Stimulated activated CD8-positive, alpha-beta memory T cell treated with anti-CD3 and anti-CD28 coated beads, Interleukin-7, amount 100 ng/mL, for 48 hours (primary cell): ENCODE results near the gene MICAL3.

Experiments used
- DNase-seq, 2 donors: peaks; one replicate each; pipeline ENCODE4 v3.0.0-alpha.2; 2020; ENCODE audit warnings: low read depth in 1 of 2; ENCODE audit errors: extremely low read depth in 1 of 2

The MICAL3 gene

DNA sequence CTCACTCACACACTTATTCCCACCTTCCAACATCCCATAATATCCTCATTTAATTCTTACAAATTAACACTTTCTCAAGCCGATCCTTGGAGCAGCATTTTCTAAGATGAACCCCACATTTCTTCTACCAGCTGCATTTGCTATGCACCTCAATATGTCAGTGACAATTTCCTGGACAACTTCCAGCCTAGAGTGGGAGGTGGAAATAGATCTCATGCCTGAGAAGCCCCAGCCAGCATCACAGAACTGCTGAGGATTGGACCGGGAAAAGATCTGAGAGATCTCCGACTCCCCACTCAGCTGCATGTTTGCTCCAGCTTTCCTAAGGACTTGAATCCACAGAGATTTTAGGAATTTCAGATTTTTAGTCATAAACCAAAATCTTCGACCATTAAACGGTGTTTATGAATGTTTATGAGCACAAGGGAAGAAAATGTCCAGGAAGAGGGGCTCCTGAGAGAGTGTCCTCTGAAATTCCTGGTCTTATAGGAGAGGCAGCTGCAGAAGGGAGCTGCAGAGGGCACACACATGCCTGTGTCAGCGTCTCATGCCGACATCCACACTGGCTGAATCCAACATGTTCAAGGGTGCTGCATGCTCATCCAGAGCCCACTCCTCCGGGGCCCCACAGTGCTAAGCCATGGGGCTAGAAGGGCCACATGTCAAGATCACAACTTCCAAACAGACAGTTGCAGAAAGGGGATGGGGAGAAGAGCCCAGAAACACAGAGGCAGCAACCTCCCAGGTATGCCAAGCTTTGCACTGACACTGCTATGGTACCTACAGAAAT is 68.6 kb downstream of the MICAL3 start:
- DNase-seq = no peak

DNA sequence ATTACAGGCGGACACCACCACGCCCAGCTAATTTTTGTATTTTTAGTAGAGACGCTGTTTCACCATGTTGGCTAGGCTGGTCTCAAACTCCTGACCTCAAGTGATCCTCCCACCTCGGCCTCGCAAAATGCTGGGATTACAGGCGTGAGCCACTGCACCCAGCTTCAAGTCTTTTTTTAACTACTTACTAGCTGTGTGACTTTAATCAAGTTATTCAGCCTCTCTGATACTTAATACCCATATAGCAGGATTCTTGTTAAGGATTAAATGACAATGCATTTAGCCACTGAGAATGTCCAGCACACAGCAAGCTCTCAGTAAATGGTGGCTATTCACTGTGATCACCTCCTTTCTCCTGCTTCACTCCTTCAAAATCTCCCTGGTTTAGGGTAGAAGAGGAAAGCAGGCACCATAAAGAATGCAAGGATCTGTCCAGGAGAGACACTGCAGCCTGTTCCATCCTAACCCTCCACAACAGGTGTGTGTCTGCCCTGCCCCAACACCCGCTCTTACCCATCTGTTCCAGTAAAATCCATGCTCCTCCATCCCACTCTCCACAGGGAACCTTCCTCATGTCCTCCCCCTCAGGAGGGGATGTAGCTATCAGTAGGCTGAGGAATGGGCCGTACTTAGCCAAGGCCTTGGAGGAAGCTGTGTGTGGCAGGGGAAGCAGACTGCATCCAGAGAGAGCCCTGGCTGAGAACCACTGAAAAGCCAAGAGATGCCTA is 69.3 kb downstream of the MICAL3 start:
- DNase-seq = no peak

DNA sequence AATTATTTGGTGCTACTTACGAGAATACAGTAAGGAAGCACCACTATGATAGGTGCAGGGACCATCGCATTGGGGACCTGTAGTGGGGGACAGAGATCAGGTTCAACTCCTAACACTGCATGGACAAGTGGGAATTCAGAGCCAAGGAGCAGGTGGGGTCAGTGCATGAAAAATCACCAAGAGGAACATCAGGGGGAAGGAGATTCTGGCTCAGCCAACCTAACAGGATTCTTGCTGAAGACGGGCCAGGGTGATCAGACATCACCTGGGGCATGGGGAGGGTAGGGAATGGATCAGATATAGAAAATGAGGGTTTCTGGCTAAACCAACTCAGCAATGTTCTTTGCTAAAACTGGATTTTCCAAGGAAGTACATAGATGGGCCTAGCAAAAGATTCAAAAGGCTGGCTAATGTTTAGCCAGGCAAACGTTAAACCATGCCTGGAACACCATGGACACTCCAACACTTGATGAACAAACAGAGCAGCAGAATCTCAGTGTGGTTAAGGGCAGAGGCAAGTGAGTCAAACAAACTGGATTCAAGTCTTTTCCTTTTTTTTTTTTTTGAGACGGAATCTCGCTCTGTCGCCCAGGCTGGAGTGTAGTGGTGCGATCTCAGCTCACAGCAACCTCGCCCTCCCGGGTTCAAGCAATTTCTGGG is 70.0 kb downstream of the MICAL3 start:
- no peak for DNase-seq

DNA sequence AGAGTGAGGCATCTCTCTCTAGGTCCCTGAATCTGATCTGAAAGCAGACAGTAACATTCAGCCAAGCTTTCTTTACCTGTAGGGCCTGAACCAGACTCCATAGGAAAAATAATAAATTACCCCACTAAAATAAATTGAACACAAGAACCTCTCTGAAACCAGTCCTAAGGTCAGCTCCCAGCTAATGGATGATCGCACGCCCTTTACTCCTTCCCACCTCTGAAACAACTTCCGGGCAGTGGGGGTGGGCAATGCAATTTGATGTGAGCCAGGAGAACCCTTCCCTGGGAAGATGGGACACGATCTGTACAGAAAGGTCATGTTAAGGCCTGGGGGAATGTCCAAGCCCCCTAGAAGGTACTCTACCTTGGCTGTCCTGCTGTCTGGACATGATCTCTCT is 71.2 kb downstream of the MICAL3 start:
- DNase-seq = no peak

DNA sequence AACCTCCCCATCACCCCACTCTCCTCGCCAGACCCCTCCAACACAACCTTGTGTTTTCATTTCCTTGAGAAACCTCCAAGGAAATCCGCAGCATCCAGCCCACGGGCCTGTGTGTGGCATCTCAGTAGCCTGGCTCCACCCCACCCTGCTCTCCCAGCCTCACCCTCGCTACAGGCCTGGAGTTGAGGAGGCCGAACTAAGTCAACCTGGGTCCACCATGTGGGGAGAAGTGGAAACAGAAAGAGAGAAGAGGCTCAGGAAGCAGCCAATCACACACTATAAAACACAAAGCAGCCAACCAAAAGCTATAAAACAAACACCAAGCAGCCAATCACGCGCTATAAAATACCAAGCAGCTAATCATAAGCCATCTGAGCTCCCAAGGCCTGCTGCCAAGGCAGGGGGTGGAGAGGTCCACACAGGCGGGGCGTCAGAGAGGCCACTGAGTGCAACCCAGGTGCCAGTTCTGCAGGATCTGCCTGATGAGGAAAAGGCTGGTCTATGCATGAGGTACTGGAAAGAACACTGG is 72.0 kb downstream of the MICAL3 start:
- no peak for DNase-seq

DNA sequence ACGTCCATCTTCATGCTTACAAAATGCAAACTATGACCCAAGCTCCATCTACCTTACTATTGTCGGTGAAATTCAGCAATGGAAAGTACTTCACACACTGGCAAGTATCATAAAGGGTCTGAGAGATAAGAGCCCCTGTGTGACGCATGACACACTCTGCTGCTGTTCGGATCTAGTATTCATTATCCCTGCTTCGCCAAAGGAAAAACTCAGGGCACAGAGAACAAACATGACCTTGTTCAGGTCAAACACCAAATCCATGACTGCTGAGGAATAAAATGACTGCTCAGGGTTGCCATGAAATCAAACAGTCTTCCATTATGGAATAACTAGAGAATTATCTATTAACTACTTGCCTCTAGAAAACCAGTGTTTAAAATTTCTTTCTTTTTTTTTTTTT is 73.0 kb downstream of the MICAL3 start:
- DNase-seq = no peak

DNA sequence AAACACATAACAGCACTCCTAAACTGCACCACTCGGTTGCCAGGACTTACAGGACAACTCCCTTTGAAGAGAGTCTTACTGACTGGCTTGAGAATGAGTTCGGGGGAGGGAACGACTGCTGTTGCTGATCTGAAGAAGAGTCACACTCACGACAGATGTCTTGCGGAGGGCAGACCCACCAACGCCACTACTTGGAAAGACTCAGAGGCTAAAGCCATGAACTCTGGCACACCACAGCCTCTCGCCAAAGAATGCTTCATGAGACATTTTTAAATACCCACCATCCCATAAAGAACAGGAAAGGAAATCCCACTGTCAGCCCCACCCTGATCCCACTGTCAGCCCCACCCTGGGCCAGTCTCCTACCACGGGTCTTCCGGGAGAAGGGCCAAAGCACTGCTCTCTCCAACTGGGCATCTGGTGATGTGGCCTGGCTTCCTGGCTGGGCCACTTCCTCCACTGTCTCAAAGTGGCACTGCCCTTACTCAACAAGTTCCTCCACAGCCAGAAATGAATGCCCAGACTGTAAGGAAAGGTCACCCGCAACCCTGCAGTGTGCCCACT is 73.6 kb downstream of the MICAL3 start:
- no peak for DNase-seq

DNA sequence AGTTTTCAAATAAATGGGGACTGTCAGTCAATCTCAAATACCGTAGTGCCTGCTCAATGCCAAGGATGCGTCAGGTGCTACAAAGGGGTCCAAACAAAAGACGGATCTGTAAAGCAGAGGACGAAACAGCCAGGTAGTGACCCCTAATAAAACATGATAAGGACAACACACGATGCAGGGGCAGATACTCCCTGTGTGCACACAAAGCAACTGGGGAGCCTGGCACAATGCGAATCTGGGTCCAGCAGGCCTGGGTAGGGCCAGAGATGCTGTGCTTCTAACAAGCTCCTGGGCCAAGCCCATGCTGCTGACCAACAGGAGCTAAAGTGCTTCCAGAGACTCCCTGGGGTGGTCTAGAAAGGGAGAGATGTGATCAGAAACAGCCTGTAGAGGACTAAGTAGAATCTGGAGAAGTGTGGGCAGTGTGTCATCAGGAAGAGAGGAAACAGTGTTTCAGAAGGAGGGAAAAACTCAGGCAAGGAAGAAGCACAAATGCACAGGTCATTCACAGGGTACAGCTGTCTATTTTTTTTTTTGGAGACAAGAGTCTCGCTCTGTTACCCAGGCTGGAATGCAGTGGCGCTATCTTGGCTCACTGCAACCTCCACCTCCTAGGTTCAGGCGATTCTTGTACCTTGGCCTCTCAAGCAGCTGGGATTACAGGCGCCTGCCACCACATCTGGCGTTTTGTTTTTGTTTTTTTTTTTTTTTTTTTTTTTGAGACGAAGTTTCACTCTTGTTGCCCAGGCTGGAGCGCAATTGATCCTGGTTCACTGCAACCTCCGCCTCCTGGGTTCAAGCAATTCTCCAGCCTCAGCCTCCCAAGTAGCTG is 74.5 kb downstream of the MICAL3 start:
- no peak for DNase-seq

DNA sequence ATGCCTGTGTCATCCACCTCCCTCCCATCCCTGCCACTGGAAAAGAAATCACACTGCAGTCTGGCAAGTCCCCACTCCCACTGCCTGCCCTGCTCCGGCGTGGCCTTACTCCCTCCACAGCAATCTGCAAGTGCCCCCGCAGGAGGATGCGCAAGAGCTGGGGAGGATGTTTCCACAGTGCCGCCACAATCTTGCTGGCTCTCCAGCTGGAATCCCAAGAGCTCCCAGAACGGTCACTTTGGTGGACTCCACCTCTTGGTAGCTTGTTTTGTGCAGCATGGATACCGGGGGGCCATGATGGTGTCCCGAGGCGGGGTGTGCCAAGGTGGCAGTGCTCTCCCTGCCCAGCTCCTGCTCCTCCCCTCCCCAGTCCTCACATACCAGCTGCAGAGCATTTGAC is 76.3 kb downstream of the MICAL3 start:
- DNase-seq = no peak

DNA sequence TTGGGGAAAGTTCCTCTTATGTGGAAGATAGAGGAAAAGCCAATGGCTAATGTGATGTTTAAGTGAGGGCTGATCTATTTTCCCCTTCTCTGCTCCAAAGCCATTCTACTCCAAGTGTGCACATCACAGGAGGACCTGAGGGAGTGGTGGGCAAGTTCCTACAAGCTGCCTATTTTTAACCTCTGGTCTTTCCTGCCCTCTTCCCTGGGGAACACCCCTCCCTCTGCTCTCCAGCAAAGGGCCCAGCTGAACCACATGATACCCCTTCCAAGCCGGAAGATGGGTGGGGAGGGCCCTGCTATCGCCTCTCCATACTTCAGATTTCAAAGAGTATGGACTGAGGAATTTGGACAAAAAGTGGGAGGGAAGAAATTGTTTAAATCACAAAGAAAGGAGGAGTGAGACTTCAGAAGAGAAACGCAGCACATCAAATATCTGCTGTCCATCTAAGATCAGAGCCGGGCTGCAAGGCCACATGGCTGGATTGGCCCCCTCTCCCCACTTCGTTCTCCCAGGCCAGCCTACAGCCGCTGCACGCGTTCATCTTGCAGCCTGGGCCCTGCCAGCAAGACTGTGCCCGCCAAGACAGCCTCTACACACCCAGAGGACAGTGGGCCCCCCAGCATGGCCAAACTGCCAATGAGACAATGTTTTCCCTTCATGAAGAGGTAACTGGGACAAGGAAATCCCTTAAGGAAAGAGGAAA is 77.5 kb downstream of the MICAL3 start:
- no peak for DNase-seq

DNA sequence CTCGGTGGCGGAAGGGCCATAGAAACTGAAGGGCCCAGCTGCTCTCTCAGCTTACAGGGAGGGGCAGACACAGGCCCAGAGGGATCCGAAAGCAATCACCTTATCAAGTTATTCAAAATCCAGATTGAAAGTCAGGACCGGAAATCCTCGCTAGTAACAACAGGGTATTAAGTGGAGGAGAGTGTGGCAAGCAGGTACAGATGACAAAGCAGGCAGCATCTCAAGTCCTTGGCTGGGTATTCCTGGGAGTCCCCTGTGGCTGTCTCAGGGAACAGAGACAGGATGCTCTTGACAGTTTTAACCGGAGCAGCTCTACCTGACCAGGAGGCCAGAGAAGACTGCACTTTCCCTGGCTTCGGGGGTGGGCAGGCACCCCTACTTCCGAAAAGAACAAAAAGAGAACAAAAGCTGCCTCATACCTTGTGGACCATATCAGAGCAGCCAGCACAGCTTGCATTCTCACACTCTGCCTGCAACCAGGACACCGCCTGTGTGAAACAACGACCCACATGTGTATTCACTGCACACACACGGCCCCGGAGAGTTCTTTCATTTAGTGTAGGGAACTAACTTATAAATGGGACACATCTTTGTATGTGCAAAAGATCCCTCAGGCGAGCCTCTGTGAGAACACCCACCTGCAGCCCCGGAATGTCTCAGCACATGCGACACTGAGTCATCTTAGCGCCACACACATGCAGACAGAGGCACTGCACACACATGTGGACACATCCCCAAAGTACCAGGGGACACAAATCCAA is 78.3 kb downstream of the MICAL3 start:
- no peak for DNase-seq

DNA sequence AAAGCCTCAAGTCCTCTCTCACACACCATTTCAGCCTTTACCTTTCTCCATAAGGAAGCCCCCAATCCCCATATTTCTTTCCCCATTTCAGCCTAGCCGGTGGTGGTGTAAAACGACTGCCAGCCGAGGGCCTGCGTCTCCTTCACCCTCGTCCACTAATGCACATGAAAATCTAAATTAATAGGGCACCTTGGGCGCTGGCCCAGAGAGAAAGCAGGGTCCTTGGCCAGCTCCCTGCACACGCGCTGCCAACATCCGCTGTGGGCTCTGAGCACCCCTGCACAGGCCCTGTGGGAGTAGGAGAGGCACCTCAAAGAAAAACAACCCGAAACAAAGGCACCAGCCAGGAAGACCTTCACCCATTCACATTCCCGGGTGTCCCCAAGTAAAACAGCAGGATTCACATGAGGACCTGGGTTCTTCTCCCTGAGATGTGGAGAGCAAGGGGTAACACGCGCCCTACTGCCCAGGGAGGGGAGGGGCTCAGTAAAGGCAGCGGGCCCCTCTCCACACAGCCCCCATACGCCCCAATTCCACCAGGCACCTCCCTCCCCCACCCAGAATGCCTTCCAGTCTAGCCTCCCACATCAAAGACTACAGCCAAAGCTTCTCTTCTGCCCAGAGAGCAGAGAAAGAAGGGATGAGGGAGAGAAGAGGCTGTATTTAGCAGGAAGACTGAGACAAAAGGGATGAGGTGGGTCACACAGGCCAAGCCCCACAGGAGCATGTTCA is 79.0 kb downstream of the MICAL3 start:
- DNase-seq = no peak

DNA sequence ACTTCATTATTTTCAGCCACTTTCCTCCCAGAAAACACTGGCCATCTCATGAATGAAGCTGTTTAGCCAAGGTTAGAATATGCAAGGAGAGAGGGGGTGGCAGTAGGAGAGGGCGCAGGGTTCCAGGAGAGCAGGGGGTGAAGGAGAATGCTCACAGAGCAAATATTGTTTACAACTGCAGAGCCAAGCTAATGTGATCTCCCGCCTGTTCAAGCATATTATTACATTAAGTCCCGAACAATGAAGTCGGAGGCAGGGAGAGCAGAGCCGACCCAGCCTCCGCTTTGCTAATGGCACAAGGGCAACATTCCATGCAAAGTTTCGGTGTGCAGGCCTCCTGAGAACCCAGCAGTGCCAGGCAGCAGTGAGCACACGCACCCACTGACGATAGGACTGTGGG is 80.1 kb downstream of the MICAL3 start:
- no peak for DNase-seq

DNA sequence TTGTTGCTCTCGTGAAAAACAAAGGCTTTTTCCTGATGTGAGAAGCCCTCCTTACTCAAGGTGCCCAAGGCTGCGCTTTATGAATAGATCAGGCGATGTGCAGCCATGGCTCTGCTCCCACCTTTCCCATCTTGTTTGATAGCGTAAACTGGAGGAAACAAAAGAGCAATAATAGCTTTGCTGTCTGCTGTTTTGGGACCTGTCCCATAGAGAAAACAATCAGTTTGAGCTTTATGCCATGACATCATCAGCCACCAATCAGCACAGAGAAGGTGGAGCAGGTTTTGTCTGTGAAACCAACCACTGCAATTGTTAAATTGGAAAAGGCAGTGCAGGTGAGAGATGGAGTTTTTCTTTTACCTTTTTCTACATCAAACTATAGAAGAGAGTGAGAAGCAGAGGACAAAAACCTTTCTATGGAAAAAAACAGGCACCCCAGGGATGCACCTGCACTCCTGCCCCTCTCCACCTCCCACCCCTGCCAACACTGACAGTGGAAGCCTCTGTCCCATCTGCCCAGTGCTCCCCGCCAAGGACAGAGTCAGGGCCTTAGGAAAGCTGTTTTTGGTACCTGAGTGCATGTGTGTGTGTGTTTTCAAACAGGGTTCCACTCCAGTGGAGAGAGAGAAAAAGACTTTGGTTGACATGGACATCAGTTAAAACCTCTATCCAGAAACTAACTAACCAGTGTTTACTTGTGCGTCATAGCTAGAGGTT is 80.7 kb downstream of the MICAL3 start:
- no peak for DNase-seq

DNA sequence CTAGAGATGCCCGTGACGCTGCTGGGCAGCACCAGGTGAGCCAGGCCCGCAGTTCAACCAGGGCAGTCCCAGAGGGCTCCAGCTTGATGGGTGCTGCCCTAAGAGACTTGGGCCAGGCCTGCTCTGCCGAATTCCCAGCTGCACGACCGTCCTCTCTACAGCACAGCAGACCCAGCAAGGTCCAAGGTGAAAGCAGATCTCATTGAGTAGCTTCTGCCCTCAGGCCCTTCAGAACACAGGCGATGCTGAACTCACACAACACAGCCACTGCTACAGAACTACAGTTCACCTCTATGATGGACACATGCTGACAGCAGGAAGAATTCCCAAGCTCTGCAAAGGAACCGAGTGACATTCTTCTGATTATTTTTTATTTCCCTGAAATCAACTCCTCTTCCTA is 81.6 kb downstream of the MICAL3 start:
- DNase-seq = no peak

DNA sequence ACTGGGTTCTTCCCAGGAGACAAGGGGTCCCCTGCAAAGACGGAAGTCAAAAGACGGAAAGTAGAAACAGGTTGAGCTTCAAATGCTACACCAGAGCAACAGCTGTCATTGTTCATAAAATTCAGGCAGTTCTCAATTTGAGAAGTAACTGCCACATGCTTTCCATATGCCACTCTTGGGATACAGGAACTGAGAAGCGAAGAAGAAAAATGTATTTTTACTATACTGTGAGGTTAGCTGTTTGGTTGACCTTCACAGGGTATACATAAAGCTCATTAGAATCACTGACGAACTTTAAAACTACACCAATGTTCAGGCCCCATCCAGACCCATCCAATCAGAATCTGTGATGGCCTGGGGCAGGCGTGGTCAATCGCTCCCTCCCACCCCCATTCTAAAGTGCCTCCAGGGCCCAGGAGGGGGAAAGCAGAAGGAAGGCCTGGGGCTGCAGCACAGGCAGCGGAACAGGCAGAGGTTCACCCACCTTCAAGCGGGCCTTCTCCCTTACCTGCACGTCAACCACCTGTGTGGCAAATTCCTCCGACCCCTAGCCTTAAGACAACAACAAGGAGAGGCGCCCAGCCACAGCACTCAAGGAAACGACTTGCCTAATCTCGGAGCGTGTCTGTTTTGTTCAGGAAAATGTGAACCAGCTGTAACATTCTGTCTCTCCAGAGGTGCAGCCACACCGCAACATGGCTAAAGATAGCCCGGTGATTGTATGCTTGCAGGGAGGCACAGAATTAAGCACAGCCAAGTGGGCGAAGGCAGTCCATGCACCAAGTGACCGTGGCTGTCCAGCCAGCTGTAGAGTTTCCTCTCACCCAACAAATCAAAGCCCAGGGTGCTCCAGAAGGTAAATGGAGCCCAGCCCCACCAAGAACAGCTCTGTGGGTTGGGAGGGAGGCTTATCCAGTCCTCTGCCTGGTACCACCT is 82.6 kb downstream of the MICAL3 start:
- no peak for DNase-seq

DNA sequence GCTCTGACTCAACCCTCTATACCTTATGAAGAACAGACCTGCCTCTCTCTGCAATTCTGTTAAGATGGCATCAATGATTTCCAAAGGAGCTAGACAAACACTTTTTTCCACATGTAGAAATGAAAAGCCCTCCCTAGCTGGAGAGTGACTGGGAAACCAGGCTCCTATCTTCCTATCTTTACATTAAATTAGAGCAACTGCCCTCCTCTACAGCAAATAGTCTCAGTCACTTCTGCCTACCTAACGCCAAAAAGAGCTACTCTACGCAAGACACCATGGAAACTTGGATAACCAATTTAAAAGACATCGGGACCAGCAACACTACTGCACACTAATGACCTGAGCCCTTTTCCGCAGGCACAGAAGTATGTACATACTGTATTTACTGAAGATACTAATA is 84.8 kb downstream of the MICAL3 start:
- no peak for DNase-seq
